Esophagus squamous epithelium (tissue), 4 donors: ENCODE results near the gene SPTBN2.

Experiments used
- CTCF ChIP-seq, 6 experiments: fragments of 450-650 bp in 4 of 6; fragments of 200-600 bp in 2 of 6; sonication (generic) in 2 of 6; IDR thresholded peaks; one replicate each; pipeline ENCODE4 v1.5.1; 2016 to 2019; ENCODE audit warnings: antibody characterized with exemption in 6 of 6, mild to moderate bottlenecking in 4 of 6, moderate library complexity in 4 of 6
- POLR2A ChIP-seq, 4 donors: fragments of 450-650 bp; IDR thresholded peaks; one replicate each; pipeline ENCODE4 v1.6.1; 2017; ENCODE audit warnings: antibody characterized with exemption in 4 of 4, mild to moderate bottlenecking in 4 of 4, moderate library complexity in 3 of 4

GRCh38 chr11:66663741-66664296 is 65.2 kb downstream of the SPTBN2 start:
- TF ChIP-seq CTCF (IDR thresholded peaks at IDR 0.05) (no peak), POLR2A (IDR thresholded peaks at IDR 0.05) (no peak)
